ENCODE results near the gene GFOD1.

Gene GFOD1

DNA sequence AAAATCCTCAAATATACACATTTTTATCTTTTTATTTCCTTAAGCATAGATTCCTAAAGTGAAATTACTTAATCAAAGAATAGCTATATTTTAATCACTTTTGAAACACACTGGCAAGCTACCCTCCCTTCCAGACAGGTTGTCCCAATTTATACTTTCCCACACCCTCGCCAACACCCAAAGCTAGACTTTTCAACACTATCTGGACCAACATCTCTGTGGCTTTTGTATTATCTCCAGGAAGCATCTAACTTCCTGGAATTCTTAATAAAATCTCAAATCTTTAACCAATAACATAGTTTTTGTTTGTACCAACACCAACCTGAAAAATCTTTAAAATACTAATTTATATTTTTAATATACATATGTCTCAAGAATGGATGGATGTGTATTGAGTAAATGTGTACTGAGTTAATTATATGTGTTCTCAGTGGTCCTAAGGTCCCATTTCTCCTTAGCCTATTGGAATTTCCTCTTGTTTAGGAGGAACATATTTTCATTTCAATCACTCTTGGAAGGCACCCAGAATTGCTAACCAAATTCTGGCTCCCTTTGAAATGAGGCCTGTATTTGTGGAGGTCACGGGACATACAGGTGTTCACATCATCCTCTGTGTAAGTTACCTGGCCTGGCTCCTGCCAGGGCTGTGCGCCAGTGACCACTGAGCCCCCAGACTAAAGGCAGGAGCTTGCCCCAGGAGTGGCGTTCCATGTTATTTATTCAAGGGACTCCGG, 17.4 kb upstream of the GFOD1 start:
- H3K4me3 ChIP-seq (ENCODE audit: control insufficient read depth, low read depth, low read length): no peak overlapping the region
- TF ChIP-seq, protein P1, sequence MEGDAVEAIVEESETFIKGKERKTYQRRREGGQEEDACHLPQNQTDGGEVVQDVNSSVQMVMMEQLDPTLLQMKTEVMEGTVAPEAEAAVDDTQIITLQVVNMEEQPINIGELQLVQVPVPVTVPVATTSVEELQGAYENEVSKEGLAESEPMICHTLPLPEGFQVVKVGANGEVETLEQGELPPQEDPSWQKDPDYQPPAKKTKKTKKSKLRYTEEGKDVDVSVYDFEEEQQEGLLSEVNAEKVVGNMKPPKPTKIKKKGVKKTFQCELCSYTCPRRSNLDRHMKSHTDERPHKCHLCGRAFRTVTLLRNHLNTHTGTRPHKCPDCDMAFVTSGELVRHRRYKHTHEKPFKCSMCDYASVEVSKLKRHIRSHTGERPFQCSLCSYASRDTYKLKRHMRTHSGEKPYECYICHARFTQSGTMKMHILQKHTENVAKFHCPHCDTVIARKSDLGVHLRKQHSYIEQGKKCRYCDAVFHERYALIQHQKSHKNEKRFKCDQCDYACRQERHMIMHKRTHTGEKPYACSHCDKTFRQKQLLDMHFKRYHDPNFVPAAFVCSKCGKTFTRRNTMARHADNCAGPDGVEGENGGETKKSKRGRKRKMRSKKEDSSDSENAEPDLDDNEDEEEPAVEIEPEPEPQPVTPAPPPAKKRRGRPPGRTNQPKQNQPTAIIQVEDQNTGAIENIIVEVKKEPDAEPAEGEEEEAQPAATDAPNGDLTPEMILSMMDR (conservative IDR thresholded peaks at IDR 0.05; ENCODE audit: control insufficient read depth, insufficient read depth, low read depth, low read length): no peak
- DNase-seq (ENCODE audit: low read depth): no peak

DNA sequence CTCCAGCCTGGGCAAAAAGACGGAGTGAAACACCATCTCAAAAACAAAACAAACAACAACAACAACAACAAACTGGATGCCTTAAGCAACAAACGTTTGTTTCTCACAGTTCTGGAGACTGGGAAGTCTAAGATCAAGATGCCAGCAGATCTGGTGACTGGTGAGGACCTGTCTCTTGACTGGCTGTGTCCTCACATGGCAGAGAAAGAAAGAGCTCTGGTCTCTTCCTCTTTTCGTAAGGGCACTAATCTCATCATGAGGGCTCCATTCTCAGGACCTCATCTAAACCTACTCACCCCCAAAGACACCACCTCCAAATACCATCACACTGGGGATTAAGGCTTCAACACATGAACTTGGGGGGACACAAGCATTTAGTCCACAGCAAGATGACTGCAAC, 13.5 kb upstream of the GFOD1 start:
- no peak for DNase-seq (ENCODE audit: low read depth)
- H3K4me3 ChIP-seq (ENCODE audit: control insufficient read depth, low read depth, low read length): no peak overlapping the region
- TF ChIP-seq, protein P1 (conservative IDR thresholded peaks at IDR 0.05; ENCODE audit: control insufficient read depth, insufficient read depth, low read depth, low read length): no peak

DNA sequence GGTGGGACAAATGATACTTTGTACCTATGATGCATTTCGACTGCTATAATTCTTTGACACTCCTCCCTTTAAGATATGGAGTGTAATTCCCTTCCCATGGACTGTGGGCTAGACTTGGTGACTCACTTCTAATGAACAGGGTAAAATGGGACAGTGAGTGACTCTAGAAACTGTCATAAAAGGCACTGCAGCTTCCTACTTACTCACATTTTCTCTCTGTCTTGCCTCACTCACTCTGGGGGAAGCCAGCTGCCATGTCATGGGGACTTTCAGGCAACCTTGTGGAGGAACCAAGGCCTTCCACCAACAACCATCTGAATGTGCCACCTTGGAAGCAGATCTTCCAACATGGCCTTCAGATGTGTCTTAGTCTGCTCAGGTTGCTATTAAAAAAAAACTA, 12.9 kb upstream of the GFOD1 start:
- no peak overlapping the region for H3K4me3 ChIP-seq (ENCODE audit: control insufficient read depth, low read depth, low read length)
- DNase-seq (ENCODE audit: low read depth): no peak
- TF ChIP-seq, protein P1 (conservative IDR thresholded peaks at IDR 0.05; ENCODE audit: control insufficient read depth, insufficient read depth, low read depth, low read length): no peak

DNA sequence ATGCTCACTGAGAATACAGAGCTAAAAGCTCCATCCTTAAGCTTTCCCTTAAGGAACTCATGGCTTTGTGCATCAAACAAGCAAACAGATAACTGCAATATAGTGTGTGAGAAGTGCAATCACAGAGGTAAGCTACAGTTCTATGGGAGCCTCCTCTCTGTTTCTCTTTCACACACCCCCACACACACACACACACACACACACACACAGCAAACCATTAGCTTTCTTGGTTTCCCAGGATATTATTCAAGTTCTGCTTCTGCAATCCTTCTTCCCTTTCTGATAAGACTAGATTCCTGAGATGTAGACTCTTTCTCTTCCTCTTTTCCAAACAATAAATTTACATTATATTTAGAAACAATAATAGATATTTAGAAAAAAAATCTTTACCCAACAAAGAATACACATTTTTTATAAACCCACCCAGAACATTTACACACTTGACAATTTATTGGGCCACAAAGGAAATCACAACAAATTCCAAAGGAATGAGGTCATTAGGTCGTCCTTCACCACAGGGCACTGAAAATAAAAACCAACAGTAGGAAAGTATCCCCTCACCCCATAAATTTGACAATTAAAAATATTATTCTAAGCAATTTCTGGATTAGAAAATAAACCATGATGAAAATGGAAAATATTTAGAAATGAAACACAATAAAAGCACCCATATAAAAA, 9.3 kb upstream of the GFOD1 start:
- H3K4me3 ChIP-seq (ENCODE audit: control insufficient read depth, low read depth, low read length): no peak overlapping the region
- TF ChIP-seq, protein P1 (conservative IDR thresholded peaks at IDR 0.05; ENCODE audit: control insufficient read depth, insufficient read depth, low read depth, low read length): no peak
- DNase-seq (ENCODE audit: low read depth): no peak

DNA sequence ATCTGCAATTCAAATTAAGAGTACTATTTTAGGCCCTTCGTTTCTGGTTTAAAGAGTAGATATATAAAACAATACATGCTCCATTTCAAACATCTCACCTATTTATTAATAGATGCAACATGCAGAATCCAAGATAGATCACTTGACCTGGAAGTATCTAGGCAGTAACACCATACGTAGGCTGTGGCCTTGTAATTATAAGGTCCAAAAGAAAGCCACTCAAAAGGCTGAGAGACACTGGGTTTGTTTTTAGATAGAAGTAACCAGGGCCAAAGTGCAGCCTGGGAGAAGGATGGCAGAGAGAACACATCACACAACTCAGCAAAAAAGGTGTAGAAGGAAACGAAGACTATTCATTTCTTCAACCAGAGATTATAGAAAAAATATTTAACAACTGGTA, 8.4 kb upstream of the GFOD1 start:
- DNase-seq (ENCODE audit: low read depth): no peak
- TF ChIP-seq, protein P1 (conservative IDR thresholded peaks at IDR 0.05; ENCODE audit: control insufficient read depth, insufficient read depth, low read depth, low read length): no peak
- H3K4me3 ChIP-seq (ENCODE audit: control insufficient read depth, low read depth, low read length): no peak overlapping the region

DNA sequence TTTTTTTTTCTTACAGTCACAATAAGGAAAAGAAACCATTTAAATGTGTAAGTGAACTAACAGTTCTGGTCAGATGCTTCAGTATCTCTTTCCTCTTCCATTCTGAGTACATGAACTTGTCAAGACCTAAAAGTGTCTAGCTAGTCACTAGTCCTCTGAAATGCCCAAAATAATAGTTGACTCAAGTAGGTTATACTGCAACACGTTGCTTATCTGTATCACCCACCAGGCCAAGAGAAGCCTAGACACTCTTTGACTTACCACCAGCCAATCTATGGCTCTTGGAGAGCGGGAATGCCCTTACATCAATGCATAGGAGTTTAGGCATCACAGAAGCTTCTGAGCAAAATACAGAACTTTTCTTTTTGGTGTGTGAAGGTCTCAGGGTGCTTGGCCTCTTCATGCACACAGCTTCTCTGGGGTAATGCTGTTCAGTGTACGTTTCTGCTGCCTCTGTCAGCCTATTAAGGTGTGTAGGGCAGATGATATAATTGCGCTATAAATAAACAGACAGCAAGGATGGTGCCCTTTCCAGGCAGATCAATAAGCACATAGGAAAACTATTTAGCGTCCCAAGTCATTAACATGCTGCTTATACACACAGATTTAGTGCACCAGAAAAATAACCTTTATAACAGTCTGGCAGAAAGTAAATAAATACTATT, 7.8 kb upstream of the GFOD1 start:
- no peak for DNase-seq (ENCODE audit: low read depth)
- TF ChIP-seq, protein P1 (conservative IDR thresholded peaks at IDR 0.05; ENCODE audit: control insufficient read depth, insufficient read depth, low read depth, low read length): no peak
- H3K4me3 ChIP-seq (ENCODE audit: control insufficient read depth, low read depth, low read length): no peak overlapping the region

Data from fibroblast of mammary gland (primary cell).